Chondrocyte (in vitro differentiated cells): ENCODE results near the gene CTNNBL1. TPM values are rescaled to one million over a fixed set of nuclear protein-coding genes. Genes with fewer than 3 reads are reported as not detected.
A peak's percentile ranks its signal among the peaks of the same experiment; 100 is the strongest.

Experiments used
- DNase-seq: peaks from one replicate; pipeline ENCODE4 v3.0.0; 2021; ENCODE audit warnings: mixed read lengths, low spot score
- H3K27ac Mint-ChIP-seq: one replicate; pipeline ENCODE4 v1.8.0; 2021; ENCODE audit warnings: mild to moderate bottlenecking, moderate library complexity, mixed read lengths; ENCODE audit not compliant: unreplicated experiment
- H3K27me3 Mint-ChIP-seq: 2 replicates; pipeline ENCODE4 v1.8.0; 2021; ENCODE audit warnings: low read depth, mixed read lengths
- H3K36me3 Mint-ChIP-seq: 2 replicates; pipeline ENCODE4 v1.8.0; 2021; ENCODE audit warnings: low read depth, mixed read lengths
- H3K4me1 Mint-ChIP-seq: 2 replicates; pipeline ENCODE4 v1.8.0; 2021; ENCODE audit warnings: low read depth, mild to moderate bottlenecking, mixed read lengths
- H3K4me3 Mint-ChIP-seq: one replicate; pipeline ENCODE4 v1.8.0; 2021; ENCODE audit warnings: mild to moderate bottlenecking, moderate library complexity, mixed read lengths; ENCODE audit not compliant: unreplicated experiment
- H3K9me3 Mint-ChIP-seq: 2 replicates; pipeline ENCODE4 v1.8.0; 2021; ENCODE audit warnings: low read depth, mixed read lengths
- total RNA-seq: library from RNA; stranded (reverse); gene quantifications from 3 replicates; pipeline ENCODE4 v1.2.1, GENCODE V29; 2021
- TF ChIP-seq, protein P1 (sequence below): fragments of 200-600 bp; sonication (generic); IDR thresholded peaks from 2 replicates; pipeline ENCODE4 v1.5.0; 2021; ENCODE audit warnings: antibody characterized with exemption, mild to moderate bottlenecking, moderate library complexity

CTNNBL1 gene
- total RNA-seq, 1 donor from 2014 or later, result 36.0 TPM

DNA sequence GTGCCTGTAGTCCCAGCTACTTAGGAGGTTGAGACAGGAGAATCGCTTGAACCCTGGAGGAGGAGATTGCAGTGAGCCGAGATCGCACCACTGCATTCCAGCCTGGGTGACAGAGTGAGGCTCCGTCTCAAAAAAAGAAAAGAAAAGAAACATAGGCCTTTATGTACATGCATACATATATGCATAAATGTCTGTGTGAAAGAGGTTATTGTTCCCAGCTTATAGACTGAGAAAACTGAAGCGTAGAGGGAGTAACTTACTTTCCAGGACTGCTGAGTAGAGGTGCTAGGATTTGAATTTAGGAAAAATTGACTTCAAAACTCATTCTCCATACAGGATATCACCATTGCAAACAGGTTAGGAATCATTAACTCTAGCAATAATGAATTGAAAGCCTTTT, 32.0 kb downstream of the CTNNBL1 start:
- Mint-ChIP-seq H3K9me3 (peaks cover 8% of the 10 kb centered on the region), H3K4me1 (peaks cover 29% of the 10 kb centered on the region), H3K36me3 (peaks cover 3% of the 10 kb centered on the region), H3K4me3 (no peak overlapping the region), H3K27ac (no peak overlapping the region), H3K27me3 (no peaks in the 10 kb centered on the region)
- TF ChIP-seq, protein P1, sequence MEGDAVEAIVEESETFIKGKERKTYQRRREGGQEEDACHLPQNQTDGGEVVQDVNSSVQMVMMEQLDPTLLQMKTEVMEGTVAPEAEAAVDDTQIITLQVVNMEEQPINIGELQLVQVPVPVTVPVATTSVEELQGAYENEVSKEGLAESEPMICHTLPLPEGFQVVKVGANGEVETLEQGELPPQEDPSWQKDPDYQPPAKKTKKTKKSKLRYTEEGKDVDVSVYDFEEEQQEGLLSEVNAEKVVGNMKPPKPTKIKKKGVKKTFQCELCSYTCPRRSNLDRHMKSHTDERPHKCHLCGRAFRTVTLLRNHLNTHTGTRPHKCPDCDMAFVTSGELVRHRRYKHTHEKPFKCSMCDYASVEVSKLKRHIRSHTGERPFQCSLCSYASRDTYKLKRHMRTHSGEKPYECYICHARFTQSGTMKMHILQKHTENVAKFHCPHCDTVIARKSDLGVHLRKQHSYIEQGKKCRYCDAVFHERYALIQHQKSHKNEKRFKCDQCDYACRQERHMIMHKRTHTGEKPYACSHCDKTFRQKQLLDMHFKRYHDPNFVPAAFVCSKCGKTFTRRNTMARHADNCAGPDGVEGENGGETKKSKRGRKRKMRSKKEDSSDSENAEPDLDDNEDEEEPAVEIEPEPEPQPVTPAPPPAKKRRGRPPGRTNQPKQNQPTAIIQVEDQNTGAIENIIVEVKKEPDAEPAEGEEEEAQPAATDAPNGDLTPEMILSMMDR, result no peak
- no peak for DNase-seq

DNA sequence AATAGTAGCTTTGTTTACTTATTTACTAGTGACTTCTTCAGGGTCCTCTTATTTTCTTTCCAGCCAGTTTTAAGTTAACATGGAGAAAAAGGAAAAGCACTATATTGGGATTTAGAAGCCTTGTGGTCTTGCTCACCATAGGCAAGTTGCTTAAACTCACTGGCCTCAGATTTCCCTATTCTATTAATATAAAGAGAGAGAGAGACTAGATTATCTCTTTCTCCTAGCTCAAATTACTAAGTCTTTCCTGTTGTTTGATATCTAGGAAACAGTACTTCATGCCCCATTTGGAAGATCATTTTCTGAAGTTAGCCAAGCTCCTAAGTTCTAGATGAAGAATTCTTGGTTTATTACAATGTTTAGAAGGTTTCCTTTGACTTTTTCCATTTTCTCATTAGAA, 32.5 kb downstream of the CTNNBL1 start:
- TF ChIP-seq, protein P1, result no peak
- Mint-ChIP-seq H3K9me3 (peaks cover 7% of the 10 kb centered on the region), H3K4me3 (no peak overlapping the region), H3K27ac (no peak overlapping the region), H3K36me3 (peaks cover 4% of the 10 kb centered on the region), H3K27me3 (no peaks in the 10 kb centered on the region), H3K4me1 (peaks cover 29% of the 10 kb centered on the region)
- no peak for DNase-seq

DNA sequence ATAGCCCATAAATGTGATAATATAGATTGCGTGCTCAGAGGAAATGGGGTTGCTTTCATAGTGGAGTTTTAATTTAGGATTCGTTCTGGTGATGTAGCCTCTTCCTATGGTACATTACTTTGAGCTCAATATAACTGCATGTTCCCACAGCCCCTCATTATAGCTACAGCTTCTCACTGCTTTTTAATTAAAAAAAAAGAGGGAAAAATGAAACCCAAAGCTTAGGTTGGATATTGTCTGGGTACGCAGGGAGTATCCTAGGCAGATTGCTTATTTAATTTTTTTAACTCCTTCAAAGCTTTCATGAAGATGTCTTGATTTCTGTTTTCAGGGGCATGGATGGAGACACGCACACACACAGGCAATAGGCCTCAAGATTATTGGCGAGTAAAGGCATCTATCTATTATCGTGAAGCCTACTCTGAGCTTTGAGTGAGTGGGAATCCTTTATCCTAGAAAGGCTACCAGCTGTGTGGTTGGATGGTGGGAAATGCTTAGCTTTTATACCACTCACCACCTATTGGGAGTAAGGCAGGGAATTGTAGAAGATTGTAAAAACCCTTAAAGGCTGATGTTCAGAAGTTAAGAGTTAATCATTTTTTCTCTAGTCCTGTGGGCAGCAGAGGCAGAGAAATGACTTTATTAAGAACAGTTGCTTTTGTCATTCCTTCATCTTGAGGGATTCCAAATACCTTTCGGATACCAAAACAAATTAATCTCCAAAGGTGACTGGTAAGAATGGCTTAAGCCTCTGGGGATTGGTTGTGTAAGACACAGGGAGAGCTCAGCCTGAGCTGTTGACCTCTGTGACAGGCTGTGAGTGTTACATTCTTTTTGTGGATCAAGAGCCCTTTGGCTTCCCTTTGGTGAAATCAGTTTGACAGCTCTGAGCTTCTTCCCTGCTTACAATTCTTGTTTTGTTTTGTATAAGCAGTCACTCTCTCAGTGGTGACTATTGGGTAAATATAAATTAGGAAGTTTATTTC, 33.4 kb downstream of the CTNNBL1 start:
- TF ChIP-seq, protein P1, result no peak
- Mint-ChIP-seq H3K27me3 (no peaks in the 10 kb centered on the region), H3K36me3 (peaks cover 7% of the 10 kb centered on the region), H3K9me3 (no peaks in the 10 kb centered on the region), H3K4me1 (peaks cover 29% of the 10 kb centered on the region), H3K4me3 (no peak overlapping the region), H3K27ac (peak overlapping the region; percentile 32)
- DNase-seq, result no peak

DNA sequence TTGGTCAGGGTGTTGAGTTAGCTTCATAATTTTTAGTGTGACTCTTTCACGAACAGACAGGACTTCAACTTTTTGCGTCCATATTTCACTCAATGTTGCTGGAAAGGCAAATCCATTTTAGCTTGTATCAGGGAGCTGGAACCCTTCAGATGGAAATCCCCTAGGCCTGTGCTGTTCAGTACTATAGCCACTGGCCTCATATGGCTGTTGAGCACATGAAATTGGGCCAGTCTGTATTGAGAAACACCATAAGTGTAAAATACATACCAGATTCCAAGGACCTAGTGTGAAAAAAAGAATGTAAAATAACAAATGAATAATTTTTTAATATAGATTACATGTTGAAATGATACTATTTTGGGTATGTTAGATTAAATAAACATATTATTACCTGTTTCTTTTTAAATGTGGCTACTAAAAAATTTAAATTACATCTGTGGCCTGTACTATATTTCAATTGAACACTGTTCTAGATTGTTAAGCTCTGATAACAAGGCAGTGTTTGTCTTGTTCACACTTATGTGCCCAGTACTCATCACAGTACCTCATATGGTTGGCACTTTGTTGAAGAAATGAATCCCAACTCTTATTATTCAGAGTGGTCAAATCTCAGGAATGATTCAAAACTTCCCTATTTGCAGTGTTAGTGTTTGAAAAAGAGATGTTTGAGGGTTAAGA, 34.3 kb downstream of the CTNNBL1 start:
- H3K9me3 Mint-ChIP-seq, result no peaks in the 10 kb centered on the region
- no peaks in the 10 kb centered on the region for H3K27me3 Mint-ChIP-seq
- H3K27ac Mint-ChIP-seq, result no peak overlapping the region
- TF ChIP-seq, protein P1, result no peak
- peaks cover 33% of the 10 kb centered on the region for H3K4me1 Mint-ChIP-seq
- no peak overlapping the region for H3K4me3 Mint-ChIP-seq
- DNase-seq, result no peak
- peaks cover 11% of the 10 kb centered on the region for H3K36me3 Mint-ChIP-seq

DNA sequence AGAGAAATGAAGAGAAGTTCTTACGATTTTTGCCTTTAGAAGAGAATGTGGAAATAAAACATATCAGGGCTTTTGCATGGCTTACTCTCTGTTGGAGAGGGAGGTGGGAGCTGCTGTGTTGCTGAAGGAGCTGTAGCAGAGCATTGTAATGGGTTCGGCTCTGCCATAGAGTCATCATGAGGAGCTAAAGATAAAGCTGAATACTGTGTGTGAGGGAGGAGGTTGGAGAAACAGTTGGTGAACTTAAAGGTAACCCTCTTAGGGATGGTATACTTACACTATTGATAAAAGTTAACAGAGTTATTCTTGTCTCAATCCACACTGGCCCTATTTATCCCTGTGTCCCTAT, 34.8 kb downstream of the CTNNBL1 start:
- Mint-ChIP-seq H3K27me3 (no peaks in the 10 kb centered on the region), H3K36me3 (peaks cover 14% of the 10 kb centered on the region), H3K4me1 (peaks cover 37% of the 10 kb centered on the region), H3K27ac (no peak overlapping the region), H3K9me3 (no peaks in the 10 kb centered on the region), H3K4me3 (no peak overlapping the region)
- DNase-seq, result no peak
- TF ChIP-seq, protein P1, result no peak
